Psoas muscle (tissue), 8 donors: ENCODE measurements around the gene ARL2BP. TPM values are rescaled to one million over a fixed set of nuclear protein-coding genes. Genes with fewer than 3 reads are reported as not detected.

Experiments
- ATAC-seq, 4 donors: fragments of 200-7000 bp; cut with Tn5 transposase; one replicate each; pipeline ENCODE4 v1.9.1; 2020; ENCODE audit warnings: moderate library complexity in 3 of 4, mild to moderate bottlenecking in 2 of 4
- DNase-seq, 2 donors: peaks; one replicate each; pipeline ENCODE4 v3.0.0-alpha.2; 2020
- H3K27ac ChIP-seq: fragments of 200-600 bp; one replicate; pipeline ENCODE4 v1.8.0; 2022
- H3K27me3 ChIP-seq, 3 donors: fragments of 200-600 bp in 1 of 3; one replicate each; pipeline versions ENCODE4 v1.6.1 to v1.8.0; 2013 to 2022; ENCODE audit warnings: low read length in 2 of 3, mild to moderate bottlenecking in 2 of 3, moderate library complexity in 1 of 3; ENCODE audit not compliant: insufficient read depth in 3 of 3
- H3K36me3 ChIP-seq, 2 donors: fragments of 200-600 bp in 1 of 2; one replicate each; pipeline versions ENCODE4 v1.6.1 to v1.8.0; 2013 to 2022; ENCODE audit warnings: low read depth in 1 of 2, mild to moderate bottlenecking in 1 of 2, moderate library complexity in 1 of 2; ENCODE audit not compliant: insufficient read depth in 1 of 2
- H3K4me1 ChIP-seq: fragments of 200-600 bp; one replicate; pipeline ENCODE4 v1.8.0; 2022
- H3K4me3 ChIP-seq: fragments of 200-600 bp; one replicate; pipeline ENCODE4 v1.8.0; 2022; ENCODE audit warnings: mild to moderate bottlenecking
- H3K9me3 ChIP-seq: fragments of 200-600 bp; one replicate; pipeline ENCODE4 v1.8.0; 2022
- WGBS, 3 donors: extraction: QIAGEN DNeasy Blood & Tissue Kit; methylation state at CpG; one replicate each; pipeline versions ENCODE4 v1.1.6 to v1.1.7; 2013; 5-methylcytosine and 5-hydroxymethylcytosine counted together
- intact Hi-C, 2 donors: fragments of 100-400 bp; cut with DNase I; formaldehyde crosslinking; loops; one replicate each; pipeline versions ENCODE4 v1.11.0 to v1.14.2; 2022
- polyA plus RNA-seq, 3 donors: library from polyadenylated mRNA; stranded (reverse); fragments of 200-250 nt; gene quantifications; one replicate each; pipeline ENCODE4 v1.2.3, GENCODE V29; 2013
- total RNA-seq, 4 donors: library from RNA; stranded (reverse); fragmentation: NEBNext Ultra II Directional in 2 of 4; extraction: Animal tissue kit (Norgen Biotek cat#: 25700) in 2 of 4; gene quantifications; one replicate each; pipeline versions ENCODE4 v1.2.1 to v1.2.4, GENCODE V29; 2021 to 2023
- TF ChIP-seq, protein P1 (sequence below): fragments of 200-600 bp; IDR thresholded peaks from one replicate; pipeline ENCODE4 v1.8.0; 2022; ENCODE audit warnings: antibody characterized with exemption
- donor health status: healthy with polysubstance abuse.
- donor health status: DM: no; HTN: no; CAD: no; lungs with moderate emphysema.
- donor health status: Bipolar disorder and iron deficiency.
- donor health status: healthy.
- donor health status: DM: yes; HTN: yes; CAD: no.
- donor health status: DM: no; HTN: no; CAD: no.
- donor health status: DM: no; HTN: no; CAD: no.
- donor health status: DM: yes; HTN: yes; CAD: no.

The ARL2BP gene
- total and polyA plus RNA-seq, 7 donors = 25.2 to 88.3 (median 39.9) TPM

DNA sequence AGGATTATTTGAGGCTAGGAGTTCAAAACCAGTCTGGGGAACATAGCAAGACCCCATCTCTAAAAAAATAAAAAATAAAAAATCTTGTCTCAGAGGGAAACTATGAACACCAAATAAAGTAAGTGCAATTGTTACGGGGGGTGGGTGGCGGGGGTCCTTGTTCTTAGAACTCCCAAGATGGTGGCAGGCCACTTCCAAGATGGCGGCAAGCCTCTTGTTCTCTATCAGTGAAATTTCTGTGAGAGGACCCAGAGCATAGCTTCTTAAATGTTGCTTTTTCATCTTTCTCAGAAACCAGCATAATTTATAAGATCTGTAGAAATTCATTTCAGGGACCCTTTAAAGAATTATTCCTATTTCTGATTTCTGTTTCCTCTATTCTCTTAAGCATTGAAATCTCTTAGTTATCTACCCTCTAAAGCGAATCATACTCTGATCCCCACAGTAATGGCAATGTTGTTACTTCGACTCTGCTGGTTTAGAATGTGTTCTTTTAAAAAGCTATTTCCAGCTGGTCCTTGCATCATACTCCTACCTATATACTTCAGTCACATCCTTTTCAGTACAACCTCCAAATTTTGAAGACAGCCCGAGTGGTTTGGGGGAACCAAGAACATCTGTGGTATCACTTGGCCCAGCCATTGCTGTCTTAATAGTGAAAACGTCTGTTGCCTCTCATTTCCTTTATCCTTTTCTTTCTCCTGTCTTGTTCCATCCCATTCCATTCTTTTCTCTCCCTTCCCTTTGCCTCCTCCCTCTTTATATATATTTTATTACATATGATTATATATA, 42.8 kb upstream of the ARL2BP start:
- no peak overlapping the region for H3K27ac ChIP-seq

DNA sequence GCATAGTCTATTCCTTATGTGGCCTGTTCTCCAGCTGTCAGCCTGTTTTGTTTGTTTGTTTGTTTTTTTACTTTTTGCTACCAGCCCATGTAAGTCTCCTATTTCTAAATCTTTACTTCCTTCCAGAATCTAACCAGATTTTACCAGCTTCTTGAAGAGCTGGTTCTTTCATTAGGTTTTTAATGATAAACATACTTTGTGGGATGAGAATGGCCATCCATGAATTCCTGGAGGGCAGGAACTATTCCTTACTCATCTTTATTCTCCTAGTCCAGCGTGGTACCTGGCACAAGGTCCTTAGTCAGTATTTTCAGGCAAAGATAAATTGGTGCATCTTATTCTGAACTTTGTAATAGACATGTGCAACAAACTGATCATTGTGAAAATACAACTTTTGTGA, 41.6 kb upstream of the ARL2BP start:
- TF ChIP-seq, protein P1, sequence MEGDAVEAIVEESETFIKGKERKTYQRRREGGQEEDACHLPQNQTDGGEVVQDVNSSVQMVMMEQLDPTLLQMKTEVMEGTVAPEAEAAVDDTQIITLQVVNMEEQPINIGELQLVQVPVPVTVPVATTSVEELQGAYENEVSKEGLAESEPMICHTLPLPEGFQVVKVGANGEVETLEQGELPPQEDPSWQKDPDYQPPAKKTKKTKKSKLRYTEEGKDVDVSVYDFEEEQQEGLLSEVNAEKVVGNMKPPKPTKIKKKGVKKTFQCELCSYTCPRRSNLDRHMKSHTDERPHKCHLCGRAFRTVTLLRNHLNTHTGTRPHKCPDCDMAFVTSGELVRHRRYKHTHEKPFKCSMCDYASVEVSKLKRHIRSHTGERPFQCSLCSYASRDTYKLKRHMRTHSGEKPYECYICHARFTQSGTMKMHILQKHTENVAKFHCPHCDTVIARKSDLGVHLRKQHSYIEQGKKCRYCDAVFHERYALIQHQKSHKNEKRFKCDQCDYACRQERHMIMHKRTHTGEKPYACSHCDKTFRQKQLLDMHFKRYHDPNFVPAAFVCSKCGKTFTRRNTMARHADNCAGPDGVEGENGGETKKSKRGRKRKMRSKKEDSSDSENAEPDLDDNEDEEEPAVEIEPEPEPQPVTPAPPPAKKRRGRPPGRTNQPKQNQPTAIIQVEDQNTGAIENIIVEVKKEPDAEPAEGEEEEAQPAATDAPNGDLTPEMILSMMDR = no peak
- DNase-seq (no peak), ATAC-seq (no peak)

More for the DNA sequence above, 42.8 kb upstream of the ARL2BP start:
- intact Hi-C loops = no loop called here
- Histone ChIP-seq H3K4me1 (peaks cover 4% of the 10 kb centered on the region), H3K27me3 (no peaks in the 10 kb centered on the region), H3K9me3 (no peaks in the 10 kb centered on the region), H3K36me3 (peaks cover 0 to 31% of the 10 kb centered on the region in 2 donors), H3K4me3 (no peak overlapping the region)
- TF ChIP-seq, protein P1 = no peak
- 84 to 88% (median 86%) methylated on average over 7 of the region's 7 CpGs for WGBS, 3 donors
- ATAC-seq = no peak
- DNase-seq = no peak

DNA sequence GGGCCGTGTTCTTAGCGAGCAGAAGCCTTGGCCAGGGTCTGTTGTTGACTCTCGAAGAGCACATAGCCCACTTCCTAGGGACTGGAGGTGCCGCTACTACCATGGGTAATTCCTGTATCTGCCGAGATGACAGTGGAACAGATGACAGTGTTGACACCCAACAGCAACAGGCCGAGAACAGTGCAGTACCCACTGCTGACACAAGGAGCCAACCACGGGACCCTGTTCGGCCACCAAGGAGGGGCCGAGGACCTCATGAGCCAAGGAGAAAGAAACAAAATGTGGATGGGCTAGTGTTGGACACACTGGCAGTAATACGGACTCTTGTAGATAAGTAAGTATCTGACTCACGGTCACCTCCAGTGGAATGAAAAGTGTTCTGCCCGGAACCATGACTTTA, 40.4 kb upstream of the ARL2BP start:
- no peaks in the 10 kb centered on the region for H3K4me1 ChIP-seq
- no peak for DNase-seq
- intact Hi-C loops = no loop called here

More for the DNA sequence above, 41.6 kb upstream of the ARL2BP start:
- H3K9me3 ChIP-seq = no peaks in the 10 kb centered on the region
- H3K4me1 ChIP-seq = peaks cover 4% of the 10 kb centered on the region
- 42 to 74% (median 52%) methylated on average over 1 of the region's 1 CpG for WGBS, 3 donors
- H3K27me3 ChIP-seq = no peaks in the 10 kb centered on the region
- intact Hi-C loops = no loop called here
- no peak overlapping the region for H3K27ac ChIP-seq
- H3K36me3 ChIP-seq = peaks cover 0 to 40% of the 10 kb centered on the region in 2 donors
- H3K4me3 ChIP-seq = no peak overlapping the region

DNA sequence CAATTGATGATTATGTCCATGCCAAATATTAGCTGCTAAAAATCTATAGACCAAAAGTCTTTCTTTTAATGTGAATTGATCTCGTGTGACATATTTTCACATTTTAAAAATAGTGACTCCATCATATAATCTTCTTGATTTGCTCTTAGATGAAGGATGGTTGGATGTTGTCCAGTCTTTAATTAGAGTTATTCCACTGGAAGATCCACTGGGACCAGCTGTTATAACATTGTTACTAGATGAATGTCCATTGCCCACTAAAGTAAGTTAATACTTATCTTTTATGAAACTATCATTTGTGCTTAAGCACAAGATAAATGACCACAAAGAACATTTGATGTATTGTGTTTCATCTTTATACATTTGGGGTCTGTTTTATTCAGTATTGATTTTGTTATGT, 36.1 kb upstream of the ARL2BP start:
- Histone ChIP-seq H3K9me3 (no peaks in the 10 kb centered on the region), H3K27ac (no peak overlapping the region), H3K4me1 (no peaks in the 10 kb centered on the region), H3K36me3 (peaks cover 4 to 94% of the 10 kb centered on the region in 2 donors), H3K4me3 (no peak overlapping the region), H3K27me3 (no peaks in the 10 kb centered on the region)
- DNase-seq (no peak), ATAC-seq (no peak)
- TF ChIP-seq, protein P1 = no peak
- 93 to 99% (median 93%) methylated on average over 1 of the region's 1 CpG for WGBS, 3 donors
- intact Hi-C loops = no loop called here

More for the DNA sequence above, 40.4 kb upstream of the ARL2BP start:
- 89 to 93% (median 93%) methylated on average over 12 of the region's 12 CpGs for WGBS, 3 donors
- no peak for ATAC-seq
- no peak overlapping the region for H3K4me3 ChIP-seq
- no peaks in the 10 kb centered on the region for H3K9me3 ChIP-seq
- no peaks in the 10 kb centered on the region for H3K27me3 ChIP-seq
- TF ChIP-seq, protein P1 = no peak
- H3K36me3 ChIP-seq = peaks cover 0 to 53% of the 10 kb centered on the region in 2 donors
- no peak overlapping the region for H3K27ac ChIP-seq
